Mesodermal cell (in vitro differentiated cells): ENCODE results near the gene ENTPD2.

ENCODE experiments used
- H3K27ac ChIP-seq: 2 replicates; pipeline ENCODE4 v1.7.0; 2013; ENCODE audit warnings: mild to moderate bottlenecking, low read depth, low read length, moderate library complexity; ENCODE audit not compliant: severe bottlenecking
- H3K36me3 ChIP-seq: 2 replicates; pipeline ENCODE4 v1.7.1; 2013; ENCODE audit warnings: mild to moderate bottlenecking, low read length, moderate library complexity; ENCODE audit not compliant: control insufficient read depth, insufficient read depth
- H3K4me1 ChIP-seq: one replicate; pipeline ENCODE4 v1.7.1; 2013; ENCODE audit warnings: mild to moderate bottlenecking, low read length; ENCODE audit not compliant: insufficient read depth, control insufficient read depth, poor library complexity, severe bottlenecking
- H3K4me3 ChIP-seq: 2 replicates; pipeline ENCODE4 v1.7.0; 2013; ENCODE audit warnings: low read length, control low read depth, mild to moderate bottlenecking; ENCODE audit not compliant: insufficient read depth, poor library complexity, severe bottlenecking; ENCODE audit errors: extremely low read depth
- H3K9me3 ChIP-seq: 2 replicates; pipeline ENCODE4 v1.7.1; 2013; ENCODE audit warnings: mild to moderate bottlenecking, low read length, moderate library complexity; ENCODE audit not compliant: control insufficient read depth
- whole genome bisulfite sequencing, 2 experiments: methylation state at CpG; one replicate each; pipeline ENCODE4 v1.1.5; 2013; ENCODE audit warnings: missing lambda C conversion rate in 2 of 2; ENCODE audit not compliant: insufficient coverage in 2 of 2; 5-methylcytosine and 5-hydroxymethylcytosine counted together

The ENTPD2 gene

DNA sequence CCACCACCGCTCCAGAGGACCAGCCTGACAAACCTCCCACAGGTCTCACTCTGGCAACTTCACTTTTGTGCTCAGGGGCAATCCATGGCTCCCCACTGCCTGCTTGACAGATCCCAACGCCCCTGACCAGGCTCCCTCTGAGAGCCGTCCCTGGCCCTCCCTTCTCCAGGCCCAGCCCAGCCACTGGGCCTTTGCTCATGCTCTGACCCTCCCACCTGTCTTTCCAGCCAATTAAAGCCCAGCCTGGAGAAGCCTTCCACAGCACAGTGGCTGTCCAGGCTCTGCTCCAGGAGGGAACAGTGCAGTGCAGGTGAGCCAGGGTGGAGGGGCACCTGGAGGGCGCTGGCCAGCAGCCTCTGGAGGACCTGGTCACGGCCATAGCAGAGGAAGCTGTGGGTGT is 3.3 kb downstream of the ENTPD2 start:
- Histone ChIP-seq H3K4me3 (no peak overlapping the region), H3K27ac (no peak overlapping the region), H3K9me3 (no peaks in the 10 kb centered on the region), H3K4me1 (peaks cover 2% of the 10 kb centered on the region), H3K36me3 (no peaks in the 10 kb centered on the region)
- 74% methylated on average over 5 of the region's 5 CpGs for WGBS, 2 experiments

DNA sequence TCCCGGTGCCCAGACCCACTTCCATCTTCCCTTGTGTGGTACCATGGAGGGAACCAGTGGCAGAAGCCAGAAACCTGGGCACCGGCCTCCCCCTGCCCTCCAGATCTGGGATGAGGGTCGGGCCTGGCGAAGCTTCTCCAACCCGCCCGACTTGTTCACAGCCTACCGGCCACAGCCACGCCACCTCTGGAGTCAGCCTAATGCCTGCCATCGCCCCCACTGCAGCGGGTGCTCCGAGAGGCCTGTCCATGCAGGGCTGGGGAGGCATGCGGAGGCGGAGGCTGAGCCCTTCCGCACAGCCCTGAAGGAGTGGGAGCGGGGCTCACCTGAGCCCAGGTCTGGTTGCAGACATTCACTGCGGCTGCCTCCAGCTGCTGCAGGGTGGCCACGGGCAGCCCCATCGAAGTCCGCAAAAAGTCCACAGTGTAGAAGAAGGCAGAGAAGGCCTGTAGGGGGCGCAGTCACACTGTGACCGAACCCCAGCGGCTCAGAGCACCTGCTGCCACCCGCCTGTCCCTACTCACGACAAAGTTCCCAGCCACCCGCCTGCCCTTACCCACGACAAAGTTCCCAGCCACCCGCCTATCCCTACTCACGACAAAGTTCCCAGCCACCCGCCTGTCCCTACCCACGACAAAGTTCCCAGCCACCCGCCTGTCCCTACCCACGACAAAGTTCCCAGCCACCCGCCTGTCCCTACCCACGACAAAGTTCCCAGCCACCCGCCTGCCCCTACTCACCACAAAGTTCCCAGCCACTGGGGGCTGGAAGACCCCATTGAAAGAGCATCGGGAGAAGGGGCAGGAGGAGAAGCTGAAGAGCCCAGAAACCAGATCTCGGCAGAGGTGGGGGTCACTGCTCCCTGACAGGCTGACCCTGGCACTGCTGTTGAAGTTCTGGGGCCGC is 4.1 kb downstream of the ENTPD2 start:
- 39 to 50% methylated on average over 29 to 38 of the region's 38 CpGs for WGBS, 2 experiments
- Histone ChIP-seq H3K27ac (no peak overlapping the region), H3K36me3 (no peaks in the 10 kb centered on the region), H3K4me1 (peaks cover 2% of the 10 kb centered on the region), H3K9me3 (no peaks in the 10 kb centered on the region), H3K4me3 (no peak overlapping the region)

DNA sequence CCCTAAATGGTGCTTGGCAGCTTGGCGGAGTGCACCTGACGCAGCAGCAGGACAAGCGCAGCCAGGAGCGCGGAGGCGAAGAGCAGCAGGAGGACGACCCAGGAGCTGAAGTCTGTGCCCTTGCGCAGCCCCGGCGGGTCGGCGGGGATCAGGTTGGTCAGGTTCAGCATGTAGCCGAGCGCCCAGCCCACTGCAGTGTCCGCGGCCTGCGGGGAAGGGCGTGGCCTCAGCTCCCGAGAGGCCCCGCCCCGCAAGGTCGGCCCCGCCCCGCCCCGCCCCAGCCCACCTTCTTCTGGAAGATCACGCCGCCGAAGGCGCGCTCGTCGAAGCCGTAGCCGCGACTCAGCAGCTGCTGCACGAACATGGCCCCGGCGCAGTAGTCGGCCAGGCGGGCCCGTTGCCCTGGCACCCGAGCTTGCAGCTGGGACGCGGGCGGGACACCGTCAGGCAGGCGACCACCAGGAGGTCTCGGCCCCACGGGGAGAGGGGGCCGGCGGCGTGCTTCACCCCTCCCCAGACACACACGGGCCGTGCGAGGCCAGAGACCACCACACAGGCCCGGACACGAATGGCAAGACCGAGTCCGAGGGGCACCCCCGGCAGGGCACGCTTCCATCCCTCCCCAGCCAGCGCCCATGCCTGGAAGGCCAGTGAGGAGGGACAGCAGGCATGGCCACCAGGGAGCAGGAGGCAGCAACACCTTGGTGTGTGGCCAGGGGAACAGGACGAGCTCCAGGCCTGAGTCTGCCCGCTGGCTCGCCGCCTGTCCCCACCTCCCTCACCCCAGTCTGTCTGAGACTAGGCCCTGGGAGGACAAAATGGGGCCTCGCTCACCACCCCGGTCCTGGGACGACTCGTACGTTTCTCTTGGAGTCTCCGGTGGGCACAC is 5.0 kb downstream of the ENTPD2 start:
- 54 to 60% methylated on average over 56 of the region's 72 CpGs for WGBS, 2 experiments
- H3K36me3 ChIP-seq, result no peaks in the 10 kb centered on the region
- H3K4me3 ChIP-seq, result no peak overlapping the region
- H3K9me3 ChIP-seq, result no peaks in the 10 kb centered on the region
- H3K27ac ChIP-seq, result no peak overlapping the region
- H3K4me1 ChIP-seq, result peaks cover 2% of the 10 kb centered on the region

DNA sequence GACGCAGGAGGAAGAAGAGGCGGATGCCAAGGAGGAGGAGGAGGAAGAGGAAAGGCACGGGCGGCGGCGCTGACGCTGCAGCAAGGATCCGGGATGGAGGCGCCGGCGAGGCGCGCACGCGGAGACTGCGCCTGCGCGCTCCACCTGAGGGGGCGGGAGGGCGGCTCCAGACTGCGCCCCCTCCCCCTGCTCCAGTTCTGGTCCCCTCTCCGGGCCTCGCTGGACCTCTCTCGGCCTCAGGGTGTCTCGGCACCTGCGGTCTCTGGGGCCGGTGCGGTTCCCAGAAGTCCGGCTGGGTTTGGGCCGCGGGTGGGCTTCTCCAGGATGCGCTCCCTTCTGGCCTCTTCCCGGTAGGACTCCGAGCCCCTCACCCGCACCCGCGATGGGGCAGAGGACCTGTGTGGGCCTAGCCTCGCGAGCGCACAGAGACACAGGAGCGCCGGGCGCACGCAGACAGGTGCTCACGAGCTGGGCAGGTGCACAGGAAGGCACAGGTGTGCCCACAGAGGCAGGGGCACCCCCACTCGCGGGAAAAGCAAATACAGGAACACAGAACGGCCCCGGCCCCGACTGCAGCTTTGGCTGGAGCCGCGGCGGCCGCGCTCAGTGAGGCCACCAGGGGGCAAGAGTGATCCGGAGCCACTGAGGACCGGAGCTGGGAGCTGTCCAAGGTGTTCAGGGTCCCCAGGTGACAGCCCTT is 7.6 kb downstream of the ENTPD2 start, which contains the start of gene NPDC1:
Gene NPDC1, minus strand, starts transcription at position 90 of the 700 bp plus-strand sequence. CDS start 188 bp downstream, outside the sequence.
- Histone ChIP-seq H3K4me1 (no peaks in the 10 kb centered on the region), H3K4me3 (peak within 1 kb of the TSS; percentile 50), H3K27ac (no peak within 1 kb of the TSS), H3K9me3 (no peaks in the 10 kb centered on the region), H3K36me3 (no peaks in the 10 kb centered on the region)
- WGBS, 2 experiments, result 0 to 1% methylated on average over 56 to 57 of the region's 57 CpGs

DNA sequence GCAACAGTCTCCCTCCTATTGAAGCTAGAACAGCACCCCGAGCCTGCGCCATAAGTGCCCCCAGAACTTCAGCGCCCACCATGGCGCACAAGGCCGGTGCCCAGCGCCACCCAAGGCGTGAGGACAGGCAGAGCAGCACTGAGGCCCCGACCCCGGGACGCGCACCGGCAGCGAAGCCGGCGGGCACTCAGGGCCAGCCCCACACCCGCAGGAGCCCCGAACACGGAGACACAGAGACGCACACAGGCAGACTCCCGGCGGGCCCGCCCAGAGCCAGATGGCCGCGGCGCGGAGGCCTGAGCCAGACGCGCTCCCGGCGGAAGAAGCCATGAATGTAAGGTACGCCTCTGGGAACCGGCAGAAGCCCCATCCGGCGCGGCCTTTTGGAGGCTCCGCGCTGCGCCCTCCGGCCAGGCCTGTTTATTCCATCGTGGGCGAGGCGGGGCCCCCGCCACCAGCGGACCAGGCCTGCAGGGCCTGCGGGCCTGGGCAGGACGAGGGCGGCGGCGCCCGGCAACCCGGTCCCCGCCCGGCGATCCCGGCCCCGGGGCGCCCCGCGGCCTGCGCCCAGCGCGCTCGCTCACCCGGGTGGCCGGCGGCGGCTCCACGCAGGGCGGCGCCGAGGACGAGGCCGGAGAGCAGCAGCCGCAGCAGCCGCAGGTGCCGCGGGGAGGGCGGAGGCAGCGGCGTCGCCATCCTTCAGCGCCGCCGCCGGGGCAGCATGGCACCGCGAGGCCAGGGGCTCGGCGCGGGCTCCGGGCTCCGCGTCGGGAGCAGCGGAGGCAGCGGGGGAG is 8.4 kb downstream of the ENTPD2 start:
- WGBS, 2 experiments, result 7 to 8% methylated on average over 75 to 77 of the region's 96 CpGs
- no peaks in the 10 kb centered on the region for H3K4me1 ChIP-seq
- no peaks in the 10 kb centered on the region for H3K36me3 ChIP-seq
- peak overlapping the region; percentile 50 for H3K4me3 ChIP-seq
- H3K27ac ChIP-seq, result no peak overlapping the region
- H3K9me3 ChIP-seq, result no peaks in the 10 kb centered on the region

DNA sequence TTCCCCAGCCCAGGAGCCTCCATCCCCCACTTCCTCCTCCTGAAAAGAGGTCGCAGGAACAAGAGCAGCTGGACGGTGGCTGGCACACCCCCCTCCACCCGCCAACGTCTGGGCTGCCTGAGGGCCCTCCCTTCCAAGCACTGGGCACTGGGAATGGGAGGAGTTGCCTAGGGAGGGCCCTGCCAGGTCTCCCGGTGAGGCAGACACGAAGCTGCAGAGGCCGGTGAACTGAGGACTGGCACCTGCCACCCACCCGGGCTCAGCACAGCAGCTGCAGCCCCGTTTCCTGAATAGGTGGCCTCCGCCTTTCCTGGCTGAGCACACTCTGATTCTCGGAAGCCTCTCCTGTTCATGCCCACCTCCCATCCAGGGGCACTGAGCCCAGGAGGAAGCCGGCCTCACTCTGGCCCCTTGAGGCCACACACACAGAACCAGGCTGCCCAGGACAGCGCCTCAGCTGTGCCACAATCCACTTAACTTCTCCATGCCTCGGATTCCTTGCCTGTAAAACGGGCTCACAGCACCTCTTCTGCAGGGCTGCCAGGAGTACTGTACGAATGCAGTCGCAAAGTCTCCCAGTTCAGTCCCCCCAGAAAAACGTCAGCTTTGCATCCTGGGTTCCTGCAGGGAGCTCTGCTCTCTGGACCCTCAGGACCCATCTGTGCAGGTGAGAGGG is 9.2 kb downstream of the ENTPD2 start:
- WGBS, 2 experiments, result 77 to 83% methylated on average over 14 to 18 of the region's 18 CpGs
- H3K4me1 ChIP-seq, result no peaks in the 10 kb centered on the region
- H3K36me3 ChIP-seq, result peaks cover 3% of the 10 kb centered on the region
- peak overlapping the region; percentile 50 for H3K4me3 ChIP-seq
- H3K27ac ChIP-seq, result no peak overlapping the region
- no peaks in the 10 kb centered on the region for H3K9me3 ChIP-seq

DNA sequence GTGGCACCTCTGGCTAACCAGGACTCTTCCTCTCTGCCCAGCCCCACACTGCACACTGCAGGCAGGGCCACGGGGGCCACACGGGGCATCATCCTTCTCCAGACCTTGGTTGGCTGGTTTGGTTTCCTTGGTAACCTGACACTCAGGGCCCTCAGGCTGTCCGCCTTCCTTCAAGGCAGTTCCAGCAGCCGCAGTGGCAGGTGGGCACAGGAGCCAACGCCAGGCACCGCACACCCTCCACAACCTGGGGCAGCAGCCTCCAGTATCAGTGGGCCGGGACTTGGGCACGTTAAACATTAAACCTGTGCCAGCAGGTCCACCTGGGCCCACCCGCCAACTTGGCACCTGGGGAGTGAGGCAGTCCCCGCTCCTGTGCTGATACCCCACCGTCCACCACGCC is 9.8 kb downstream of the ENTPD2 start:
- Histone ChIP-seq H3K9me3 (no peaks in the 10 kb centered on the region), H3K4me1 (no peaks in the 10 kb centered on the region), H3K27ac (no peak overlapping the region), H3K36me3 (peaks cover 9% of the 10 kb centered on the region), H3K4me3 (no peak overlapping the region)
- 76 to 85% methylated on average over 8 to 12 of the region's 12 CpGs for WGBS, 2 experiments

DNA sequence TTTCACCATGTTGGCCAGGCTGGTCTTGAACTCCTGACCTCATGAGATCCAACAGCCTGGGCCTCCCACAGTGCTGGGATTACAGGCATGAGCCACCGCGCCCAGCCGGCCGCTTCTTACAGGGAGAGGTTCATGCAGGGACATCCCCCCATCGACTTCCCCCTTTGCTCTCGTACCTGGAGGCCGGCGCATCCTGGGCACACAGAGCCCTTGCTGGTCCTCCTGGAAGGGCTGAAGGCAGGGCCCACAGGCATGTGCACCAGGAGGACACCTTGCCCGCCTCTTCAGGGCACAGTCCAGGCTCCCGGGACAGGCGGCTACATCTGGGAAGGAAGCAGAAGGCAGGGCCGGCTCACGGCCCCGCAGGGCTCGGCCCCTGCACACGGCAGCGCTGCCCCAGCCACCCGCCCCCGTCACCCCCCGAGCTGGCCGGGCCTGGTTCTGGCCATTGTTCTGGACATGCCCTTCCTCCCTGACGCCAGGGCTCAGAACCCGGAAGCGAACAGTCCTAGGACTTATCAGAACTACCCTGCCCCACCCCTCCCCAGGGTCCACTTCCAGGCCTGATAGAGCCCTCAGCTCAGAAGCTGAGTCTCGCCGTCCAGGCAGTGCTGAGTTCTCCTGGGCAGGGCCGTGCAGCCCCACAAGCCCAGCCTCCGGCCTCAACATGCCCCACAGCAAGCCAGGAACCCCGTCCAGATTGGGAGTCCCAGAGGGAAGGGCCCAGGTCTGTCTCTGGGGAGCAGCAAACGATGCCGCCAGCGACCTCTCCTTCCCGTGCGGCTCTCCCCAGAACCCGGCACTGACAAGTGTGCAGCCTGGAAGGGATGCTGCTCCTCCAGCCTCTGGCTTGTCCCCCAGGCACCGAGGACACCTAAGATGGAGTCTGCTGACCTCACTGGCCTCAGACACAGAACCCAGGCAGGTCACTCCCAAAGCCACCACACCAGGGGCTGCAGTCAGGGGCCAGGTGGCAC is 10.8 kb downstream of the ENTPD2 start:
- Histone ChIP-seq H3K4me1 (no peaks in the 10 kb centered on the region), H3K27ac (no peak overlapping the region), H3K4me3 (no peak overlapping the region), H3K9me3 (no peaks in the 10 kb centered on the region), H3K36me3 (peaks cover 14% of the 10 kb centered on the region)
- WGBS, 2 experiments, result 89 to 95% methylated on average over 30 to 32 of the region's 36 CpGs

DNA sequence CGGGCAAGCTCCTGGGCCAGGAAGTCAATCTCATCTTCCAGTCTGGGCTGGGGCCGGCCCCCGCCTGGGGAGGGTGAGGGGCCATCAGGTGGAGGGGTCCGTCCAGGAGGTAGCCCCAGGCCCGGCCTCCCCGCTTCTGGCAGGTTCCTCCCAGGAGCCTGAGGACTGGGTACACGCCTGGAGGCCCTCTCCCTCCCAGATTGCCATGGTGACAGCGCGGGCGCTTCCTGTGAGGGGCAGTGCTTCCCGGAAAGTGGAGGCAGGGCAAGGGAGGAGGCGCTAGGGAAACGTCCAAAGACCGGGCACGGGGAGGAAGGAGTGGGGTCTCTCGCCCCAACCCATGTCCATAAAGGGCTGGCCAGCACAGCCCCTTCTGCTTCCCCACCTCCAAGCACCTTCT is 12.7 kb downstream of the ENTPD2 start:
- H3K9me3 ChIP-seq, result no peaks in the 10 kb centered on the region
- H3K27ac ChIP-seq, result no peak overlapping the region
- 72 to 82% methylated on average over 4 to 13 of the region's 16 CpGs for WGBS, 2 experiments
- no peak overlapping the region for H3K4me3 ChIP-seq
- H3K36me3 ChIP-seq, result peaks cover 14% of the 10 kb centered on the region
- no peaks in the 10 kb centered on the region for H3K4me1 ChIP-seq
